ENCODE results near the gene RYR1.
"Not testable (repeated sequence)": the region's sequence is repeated elsewhere in the genome, so short reads cannot be mapped to it uniquely, and the experiment has no call there.

RYR1 gene

DNA sequence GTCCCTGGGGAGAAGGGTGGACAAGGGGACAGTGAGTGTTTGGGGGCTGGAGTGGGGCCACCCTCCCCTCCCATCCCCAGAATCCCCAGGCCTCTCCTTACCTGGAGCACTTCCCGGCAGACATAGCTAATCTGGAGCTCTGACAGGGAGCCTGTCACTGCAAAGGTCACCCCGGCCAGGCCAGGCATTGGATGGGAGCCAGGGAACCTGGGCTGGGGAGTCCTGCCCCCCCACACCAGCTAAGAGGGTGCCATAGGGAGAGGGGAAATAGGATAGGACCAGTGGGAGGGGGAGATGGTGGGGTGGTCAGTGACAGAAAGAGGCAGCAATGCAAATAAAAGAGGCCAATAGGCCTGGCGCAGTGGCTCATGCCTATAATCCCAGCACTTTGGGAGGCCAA, 180.8 kb downstream of the RYR1 start:
- no peak for DNase-seq (ENCODE audit: low spot score)
- Mint-ChIP-seq H3K9me3 (no peaks in the 10 kb centered on the region), H3K4me1 (ENCODE audit: low read depth) (peaks cover 27% of the 10 kb centered on the region), H3K27ac (no peak overlapping the region), H3K4me3 (no peak overlapping the region), H3K36me3 (ENCODE audit: low read depth) (peaks cover 61% of the 10 kb centered on the region), H3K27me3 (ENCODE audit: low read depth) (no peaks in the 10 kb centered on the region)

DNA sequence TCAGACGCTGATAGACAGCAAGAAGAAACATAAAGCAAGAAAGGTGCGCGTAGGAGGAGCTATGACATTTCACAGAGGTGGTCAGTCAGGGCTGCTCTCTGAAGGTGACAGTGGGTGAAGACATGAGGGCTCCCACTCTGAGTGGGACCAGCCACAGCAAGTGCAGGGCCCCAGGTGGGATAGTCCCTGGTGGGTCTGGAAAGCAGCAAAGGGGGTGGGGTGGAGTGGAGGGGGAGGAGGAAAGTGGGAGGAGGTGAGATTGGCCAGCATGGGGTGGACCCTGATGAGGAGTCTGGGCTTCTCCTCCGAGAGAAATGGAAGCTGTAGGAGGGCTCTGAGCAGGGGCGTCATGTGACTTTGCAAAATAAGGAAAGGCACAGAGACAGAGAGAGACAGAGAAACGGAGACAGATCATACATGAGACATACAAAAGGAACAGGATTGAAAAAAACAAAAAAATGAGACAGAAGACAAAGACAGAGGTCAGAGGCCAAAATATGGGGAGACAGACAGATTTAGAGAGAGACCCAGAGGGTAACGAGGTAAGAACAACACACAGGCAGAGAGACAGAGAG, 181.6 kb downstream of the RYR1 start:
- no peak for DNase-seq (ENCODE audit: low spot score)
- no peaks in the 10 kb centered on the region for H3K27me3 Mint-ChIP-seq (ENCODE audit: low read depth)
- no peaks in the 10 kb centered on the region for H3K9me3 Mint-ChIP-seq
- peak overlapping the region; percentile 81 for H3K27ac Mint-ChIP-seq
- H3K4me3 Mint-ChIP-seq: peak overlapping the region; percentile 76
- H3K4me1 Mint-ChIP-seq (ENCODE audit: low read depth): peaks cover 32% of the 10 kb centered on the region
- H3K36me3 Mint-ChIP-seq (ENCODE audit: low read depth): peaks cover 62% of the 10 kb centered on the region

DNA sequence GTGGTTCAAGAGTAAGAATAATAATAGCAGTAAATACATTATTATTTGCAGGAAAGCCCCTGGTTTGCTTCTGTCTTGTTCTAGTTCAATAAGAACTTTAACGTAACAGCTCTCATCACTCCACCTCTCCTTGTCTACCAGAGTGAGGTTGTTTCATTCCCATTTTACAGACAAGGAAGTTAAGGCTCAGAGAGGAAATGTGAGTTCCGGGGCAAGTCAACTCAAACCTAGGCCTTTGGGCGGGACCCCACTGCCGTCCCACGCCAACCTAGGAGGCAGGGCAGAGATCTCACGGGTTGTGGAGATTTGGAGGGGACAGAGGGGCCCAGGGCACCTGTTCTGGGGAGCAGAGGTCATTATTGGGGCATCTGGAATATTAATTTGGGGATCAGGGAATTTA, 182.8 kb downstream of the RYR1 start:
- H3K36me3 Mint-ChIP-seq (ENCODE audit: low read depth): peaks cover 56% of the 10 kb centered on the region
- peak overlapping the region; percentile 99 for H3K4me3 Mint-ChIP-seq
- peaks cover 35% of the 10 kb centered on the region for H3K4me1 Mint-ChIP-seq (ENCODE audit: low read depth)
- no peaks in the 10 kb centered on the region for H3K27me3 Mint-ChIP-seq (ENCODE audit: low read depth)
- DNase-seq (ENCODE audit: low spot score): no peak
- no peaks in the 10 kb centered on the region for H3K9me3 Mint-ChIP-seq
- peak overlapping the region; percentile 93 for H3K27ac Mint-ChIP-seq

DNA sequence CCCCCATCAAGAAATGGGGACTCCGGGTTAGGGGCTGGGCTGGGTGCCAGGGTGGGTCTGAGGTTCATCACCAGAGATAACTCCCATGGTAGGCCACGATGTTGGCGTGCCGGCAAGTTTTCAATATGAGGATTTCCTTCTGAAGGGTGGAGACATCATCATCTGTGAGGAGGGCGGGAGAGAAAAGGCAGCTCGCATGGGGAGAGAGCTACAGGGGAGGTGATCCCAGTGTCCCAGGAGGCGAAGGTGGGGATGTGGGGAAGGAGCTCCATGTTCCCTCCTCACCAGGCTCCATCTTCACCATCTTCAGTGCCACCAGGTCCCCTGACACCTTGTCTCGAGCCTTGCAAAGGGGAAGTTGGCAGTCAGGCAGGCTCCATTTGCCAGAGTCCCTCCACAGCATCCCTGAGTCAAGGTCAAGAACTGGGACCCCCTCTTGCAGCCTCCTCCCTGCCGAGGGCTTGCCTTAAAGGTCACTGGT, 183.8 kb downstream of the RYR1 start:
- no peak for DNase-seq (ENCODE audit: low spot score)
- H3K27ac Mint-ChIP-seq: peak overlapping the region; percentile 93
- H3K4me3 Mint-ChIP-seq: peak overlapping the region; percentile 99
- H3K9me3 Mint-ChIP-seq: no peaks in the 10 kb centered on the region
- H3K36me3 Mint-ChIP-seq (ENCODE audit: low read depth): peaks cover 62% of the 10 kb centered on the region
- H3K27me3 Mint-ChIP-seq (ENCODE audit: low read depth): no peaks in the 10 kb centered on the region
- H3K4me1 Mint-ChIP-seq (ENCODE audit: low read depth): peaks cover 42% of the 10 kb centered on the region

DNA sequence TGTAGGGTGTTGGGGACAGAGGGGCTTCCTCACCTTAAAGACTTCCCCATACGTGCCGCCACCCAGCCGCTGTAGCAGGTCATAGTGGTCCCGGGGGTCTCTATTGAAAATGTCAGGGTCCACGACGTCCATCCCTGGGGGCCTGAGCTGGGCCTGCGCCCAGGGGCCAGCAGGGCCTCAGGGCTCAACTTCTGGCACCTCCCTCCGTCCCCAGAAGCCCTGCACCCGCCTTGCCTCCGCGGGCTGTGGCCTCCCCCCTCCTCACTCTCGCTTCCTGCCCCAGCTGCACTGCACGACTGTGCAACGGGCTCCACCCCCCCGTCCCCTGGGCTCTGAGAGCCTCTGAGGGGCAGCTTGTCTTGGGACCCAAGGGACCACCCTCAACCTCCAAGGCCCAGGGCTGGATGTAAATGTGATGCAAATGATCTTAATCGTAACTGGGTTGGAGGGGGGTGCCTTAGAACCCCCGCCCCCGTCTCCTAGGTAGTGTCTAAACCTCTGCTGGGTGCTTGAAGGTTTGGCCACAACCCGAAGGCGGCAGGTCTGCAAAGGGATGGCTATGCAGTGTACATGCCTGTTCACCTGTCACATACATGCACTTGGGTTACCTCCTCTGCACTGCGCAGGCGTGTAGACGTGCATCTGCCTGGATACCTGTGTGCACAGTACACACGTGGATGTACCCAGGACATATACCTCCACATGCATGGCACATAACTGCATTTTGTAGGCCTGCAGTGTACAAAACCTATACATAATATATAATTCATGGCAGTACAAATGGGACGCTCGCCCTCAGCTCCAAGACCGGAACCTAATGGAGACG, 184.5 kb downstream of the RYR1 start, which contains the start of gene MAP4K1:
TSS of gene MAP4K1 (minus strand) at position 190 of the 826 bp plus-strand sequence. CDS start at position 132, 58 bp downstream.
- H3K4me1 Mint-ChIP-seq (ENCODE audit: low read depth): peaks cover 39% of the 10 kb centered on the region
- peak within 1 kb of the TSS; percentile 99 for H3K4me3 Mint-ChIP-seq
- peak within 1 kb of the TSS; percentile 93 for H3K27ac Mint-ChIP-seq
- H3K36me3 Mint-ChIP-seq (ENCODE audit: low read depth): peaks cover 61% of the 10 kb centered on the region
- peak; percentile 71 for DNase-seq (ENCODE audit: low spot score)
- no peaks in the 10 kb centered on the region for H3K9me3 Mint-ChIP-seq
- no peaks in the 10 kb centered on the region for H3K27me3 Mint-ChIP-seq (ENCODE audit: low read depth)

DNA sequence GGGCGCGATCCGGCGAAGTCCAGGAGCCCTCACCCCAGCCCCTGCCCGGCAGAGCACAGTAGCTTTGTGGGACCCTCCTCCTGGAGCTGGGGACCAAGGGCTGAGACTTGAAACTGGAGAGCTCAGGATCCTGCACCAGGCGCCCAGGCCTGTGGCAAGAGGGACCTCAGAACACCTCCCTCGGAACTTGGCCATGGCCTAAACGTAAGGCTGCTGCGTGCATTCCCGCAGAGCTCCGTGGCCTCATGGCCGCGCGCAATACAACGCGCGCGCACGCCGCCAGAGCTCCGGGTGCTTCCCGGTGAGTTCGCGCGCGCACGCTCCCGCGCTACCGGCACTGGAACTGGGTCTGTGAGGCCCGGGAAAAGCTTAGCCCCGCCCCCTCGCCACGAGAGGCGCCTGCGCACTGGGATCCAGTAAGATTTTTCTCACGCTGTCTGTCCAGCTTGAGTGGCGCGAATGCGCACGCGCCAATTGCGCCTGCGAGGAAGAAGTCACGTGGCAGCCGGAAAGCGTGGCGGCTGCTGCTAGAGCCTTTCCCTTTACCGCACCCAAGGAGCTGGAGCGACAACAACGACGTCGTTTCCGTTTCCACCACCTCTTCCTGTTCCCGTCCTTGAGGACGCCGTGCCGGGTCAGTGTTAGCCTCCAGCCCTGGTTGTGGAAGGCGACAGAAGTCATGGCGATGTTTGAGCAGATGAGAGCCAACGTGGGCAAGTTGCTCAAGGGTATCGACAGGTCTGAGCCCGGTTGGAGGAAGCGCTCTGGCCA, 185.3 kb downstream of the RYR1 start, which contains the start of gene EIF3K:
TSS of gene EIF3K (plus strand) at position 599 of the 771 bp plus-strand sequence. CDS start at position 680, 81 bp downstream.
- Mint-ChIP-seq H3K9me3 (no peaks in the 10 kb centered on the region), H3K36me3 (ENCODE audit: low read depth) (peaks cover 59% of the 10 kb centered on the region), H3K4me1 (ENCODE audit: low read depth) (peaks cover 36% of the 10 kb centered on the region)

DNA sequence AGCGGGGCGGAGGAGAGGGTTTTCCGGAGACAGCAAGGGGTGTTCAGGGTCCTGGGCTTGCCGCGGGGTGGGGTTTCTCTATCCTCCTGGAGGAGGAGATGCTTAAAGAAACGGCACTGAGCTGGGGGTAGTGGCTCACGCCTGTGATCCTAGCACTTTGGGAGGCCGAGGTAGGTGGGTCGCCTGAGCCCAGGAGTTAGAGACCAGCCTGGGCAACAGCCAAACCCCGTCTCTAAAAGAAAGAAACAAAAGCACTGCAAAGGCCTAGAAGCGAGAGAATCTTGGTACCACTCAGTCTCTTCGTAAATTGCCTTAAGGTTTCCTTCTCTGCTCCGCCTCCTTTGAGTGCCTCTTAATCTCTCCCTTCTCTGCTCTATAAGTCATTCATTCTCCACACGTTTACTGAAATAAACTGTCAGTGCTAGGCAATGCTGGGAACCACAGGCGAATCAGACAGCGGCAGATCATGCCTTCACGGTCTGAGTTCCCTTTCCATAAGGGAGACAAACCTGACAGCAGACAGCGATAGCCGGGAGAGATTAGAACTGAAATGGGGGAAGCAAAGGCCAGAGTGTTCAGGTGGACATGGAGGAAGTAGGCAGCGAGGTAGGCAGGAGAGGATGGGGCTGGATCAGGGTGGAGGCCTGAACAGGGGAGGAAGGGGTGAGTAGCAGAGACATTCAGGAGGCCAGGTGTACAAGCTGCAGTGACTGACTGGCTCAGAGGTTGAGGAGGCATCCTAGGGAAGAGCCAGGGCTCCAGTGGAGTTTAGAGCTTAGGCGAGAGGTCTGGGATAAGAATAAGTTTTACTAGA, 186.1 kb downstream of the RYR1 start:
- no peaks in the 10 kb centered on the region for H3K9me3 Mint-ChIP-seq
- H3K27me3 Mint-ChIP-seq (ENCODE audit: low read depth): no peaks in the 10 kb centered on the region
- H3K36me3 Mint-ChIP-seq (ENCODE audit: low read depth): peaks cover 62% of the 10 kb centered on the region
- H3K27ac Mint-ChIP-seq: peak overlapping the region; percentile 93
- DNase-seq (ENCODE audit: low spot score): no peak
- peak overlapping the region; percentile 99 for H3K4me3 Mint-ChIP-seq
- H3K4me1 Mint-ChIP-seq (ENCODE audit: low read depth): peaks cover 36% of the 10 kb centered on the region

More for the DNA sequence above, 185.3 kb downstream of the RYR1 start, which contains the start of gene EIF3K:
- peak within 1 kb of the TSS; percentile 93 for H3K27ac Mint-ChIP-seq
- peak; percentile 100 for DNase-seq (ENCODE audit: low spot score)
- H3K4me3 Mint-ChIP-seq: peak within 1 kb of the TSS; percentile 99
- no peaks in the 10 kb centered on the region for H3K27me3 Mint-ChIP-seq (ENCODE audit: low read depth)

DNA sequence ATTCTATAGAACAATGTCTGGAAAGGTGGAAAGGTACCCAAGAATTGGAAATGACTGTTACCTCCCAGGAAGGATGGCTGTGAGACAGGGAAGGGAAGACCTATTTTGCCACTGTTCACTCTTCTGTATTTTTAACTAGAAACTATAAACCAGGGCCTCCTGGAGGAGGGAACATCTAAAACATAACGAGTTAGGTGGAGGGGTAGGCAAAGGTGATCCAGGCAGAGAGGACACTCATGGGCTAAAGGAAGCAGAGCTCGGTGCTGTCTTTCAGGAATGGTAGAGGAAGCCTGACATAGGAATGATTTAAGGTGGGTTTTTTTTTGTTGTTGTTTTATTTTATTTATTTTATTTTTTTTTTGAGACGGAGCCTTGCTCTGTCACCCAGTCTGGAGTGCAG, 191.3 kb downstream of the RYR1 start:
- DNase-seq (ENCODE audit: low spot score): no peak
- peaks cover 57% of the 10 kb centered on the region for H3K36me3 Mint-ChIP-seq (ENCODE audit: low read depth)
- H3K27me3 Mint-ChIP-seq (ENCODE audit: low read depth): no peaks in the 10 kb centered on the region
- no peaks in the 10 kb centered on the region for H3K9me3 Mint-ChIP-seq
- peaks cover 14% of the 10 kb centered on the region for H3K4me1 Mint-ChIP-seq (ENCODE audit: low read depth)
- H3K27ac Mint-ChIP-seq: peak overlapping the region; percentile 55
- H3K4me3 Mint-ChIP-seq: no peak overlapping the region

DNA sequence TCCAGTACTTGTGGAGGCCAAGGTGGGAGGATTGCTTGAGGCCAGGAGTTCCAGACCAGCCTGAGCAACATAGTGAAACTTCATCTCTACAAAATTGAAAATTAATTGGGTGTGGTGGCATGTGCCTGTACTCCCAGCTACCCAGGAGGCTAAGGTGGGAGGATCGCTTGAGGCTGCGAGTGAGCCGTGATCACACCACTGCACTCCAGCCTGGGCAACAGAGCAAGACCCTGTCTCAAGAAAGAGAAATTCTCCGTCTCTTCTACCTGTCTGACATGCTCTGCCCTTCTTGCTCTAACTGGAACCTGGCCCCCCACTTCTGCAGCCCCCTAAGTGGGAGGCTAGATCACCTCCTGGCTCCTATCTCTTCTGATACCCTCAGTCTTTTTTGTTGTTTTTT, 192.9 kb downstream of the RYR1 start:
- peaks cover 58% of the 10 kb centered on the region for H3K36me3 Mint-ChIP-seq (ENCODE audit: low read depth)

DNA sequence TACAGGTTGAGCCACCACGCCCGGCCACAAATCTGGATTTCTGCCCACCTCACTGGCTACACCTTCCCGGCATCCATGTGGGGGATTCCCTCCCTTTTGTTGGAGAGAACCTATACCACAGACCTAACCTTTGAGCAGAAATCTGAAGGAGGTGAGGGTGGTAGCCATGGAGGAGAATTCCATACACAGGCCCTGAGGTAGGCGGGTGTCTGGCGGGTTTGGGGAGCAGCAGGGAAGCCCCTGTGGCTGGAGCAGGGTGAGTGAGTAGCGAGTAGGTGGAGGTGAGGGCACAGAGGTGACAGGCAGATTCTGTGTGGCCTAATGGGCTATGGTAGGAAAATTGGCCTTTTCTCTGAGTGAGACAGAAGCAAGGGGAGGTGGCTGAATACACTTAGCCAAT, 196.1 kb downstream of the RYR1 start:
- peaks cover 4% of the 10 kb centered on the region for H3K4me1 Mint-ChIP-seq (ENCODE audit: low read depth)
- no peak overlapping the region for H3K4me3 Mint-ChIP-seq
- H3K27me3 Mint-ChIP-seq (ENCODE audit: low read depth): no peaks in the 10 kb centered on the region
- H3K27ac Mint-ChIP-seq: no peak overlapping the region
- H3K36me3 Mint-ChIP-seq (ENCODE audit: low read depth): peaks cover 47% of the 10 kb centered on the region
- no peak for DNase-seq (ENCODE audit: low spot score)
- H3K9me3 Mint-ChIP-seq: no peaks in the 10 kb centered on the region

More for the DNA sequence above, 192.9 kb downstream of the RYR1 start:
- DNase-seq (ENCODE audit: low spot score): no peak
- H3K27ac Mint-ChIP-seq: peak overlapping the region; percentile 54
- no peak overlapping the region for H3K4me3 Mint-ChIP-seq
- H3K4me1 Mint-ChIP-seq (ENCODE audit: low read depth): peaks cover 9% of the 10 kb centered on the region
- H3K9me3 Mint-ChIP-seq: no peaks in the 10 kb centered on the region
- H3K27me3 Mint-ChIP-seq (ENCODE audit: low read depth): no peaks in the 10 kb centered on the region

DNA sequence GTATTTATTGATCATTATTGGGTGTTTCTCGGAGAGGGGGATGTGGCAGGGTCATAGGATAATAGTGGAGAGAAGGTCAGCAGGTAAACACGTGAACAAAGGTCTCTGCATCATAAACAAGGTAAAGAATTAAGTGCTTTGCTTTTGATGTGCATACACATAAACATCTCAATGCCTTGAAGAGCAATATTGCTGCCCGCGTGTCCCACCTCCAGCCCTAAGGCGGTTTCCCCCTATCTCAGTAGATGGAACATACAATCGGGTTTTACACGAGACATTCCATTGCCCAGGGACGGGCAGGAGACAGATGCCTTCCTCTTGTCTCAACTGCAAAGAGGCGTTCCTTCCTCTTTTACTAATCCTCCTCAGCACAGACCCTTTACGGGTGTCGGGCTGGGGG, 197.8 kb downstream of the RYR1 start:
- DNase-seq (ENCODE audit: low spot score); H3K27ac Mint-ChIP-seq; H3K9me3 Mint-ChIP-seq; H3K27me3 Mint-ChIP-seq (ENCODE audit: low read depth); H3K4me3 Mint-ChIP-seq: not testable (repeated sequence)
- Mint-ChIP-seq H3K4me1 (ENCODE audit: low read depth) (peaks cover 12% of the 10 kb centered on the region), H3K36me3 (ENCODE audit: low read depth) (peaks cover 44% of the 10 kb centered on the region)

DNA sequence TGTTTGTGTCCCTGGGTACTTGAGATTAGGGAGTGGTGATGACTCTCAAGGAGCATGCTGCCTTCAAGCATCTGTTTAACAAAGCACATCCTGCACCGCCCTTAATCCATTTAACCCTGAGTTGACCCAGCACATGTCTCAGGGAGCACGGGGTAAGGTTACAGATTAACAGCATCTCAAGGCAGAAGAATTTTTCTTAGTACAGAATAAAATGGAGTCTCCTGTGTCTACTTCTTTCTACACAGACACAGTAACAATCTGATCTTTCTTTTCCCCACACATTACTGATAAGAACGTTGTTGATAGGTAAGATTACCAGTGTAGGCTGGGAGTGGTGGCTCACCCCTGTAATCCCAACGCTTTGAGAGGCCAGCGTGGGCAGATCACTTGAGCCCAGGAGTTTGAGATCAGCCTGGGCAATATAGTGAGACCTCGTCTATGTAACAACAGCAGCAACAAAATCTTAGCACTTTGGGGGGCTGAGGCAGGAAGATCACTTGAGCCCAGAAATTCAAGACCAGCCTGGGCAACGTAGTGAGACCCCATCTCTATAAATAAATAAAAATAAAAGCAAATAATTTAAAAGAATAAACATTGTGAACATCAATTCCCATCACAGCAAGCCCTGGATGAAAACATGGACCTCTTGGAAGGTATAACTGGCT, 198.5 kb downstream of the RYR1 start:
- not testable (repeated sequence) for H3K27me3 Mint-ChIP-seq (ENCODE audit: low read depth); H3K9me3 Mint-ChIP-seq; DNase-seq (ENCODE audit: low spot score); H3K4me3 Mint-ChIP-seq; H3K27ac Mint-ChIP-seq
- Mint-ChIP-seq H3K4me1 (ENCODE audit: low read depth) (peaks cover 16% of the 10 kb centered on the region), H3K36me3 (ENCODE audit: low read depth) (peaks cover 42% of the 10 kb centered on the region)
